HepG2 (cell line): ENCODE data around the gene NCOA7. TPM values are rescaled to one million over a fixed set of nuclear protein-coding genes. Genes with fewer than 3 reads are reported as not detected.

Experiments
- ARNT ChIP-seq: fragments of 450-650 bp; IDR thresholded peaks from 2 replicates; pipeline ENCODE4 v1.6.1; 2017
- ATF5 ChIP-seq: sonication (generic); formaldehyde crosslinking; IDR thresholded peaks from 2 replicates; pipeline ENCODE4 v1.4.0; 2020; ENCODE audit warnings: mild to moderate bottlenecking, low read depth, missing genetic modification reagents
- CTCF ChIP-seq: sonication (generic); formaldehyde crosslinking; IDR thresholded peaks from 2 replicates; pipeline ENCODE4 v1.5.0; 2020; ENCODE audit warnings: mild to moderate bottlenecking, missing genetic modification reagents, moderate library complexity
- FOXM1 ChIP-seq: sonication (generic); formaldehyde crosslinking; IDR thresholded peaks from 2 replicates; pipeline ENCODE4 v1.5.0; 2020; ENCODE audit warnings: missing genetic modification reagents
- KDM1A ChIP-seq: IDR thresholded peaks from 2 replicates; pipeline ENCODE4 v1.6.1; 2016; ENCODE audit warnings: missing compliant biosample characterization
- KMT2A ChIP-seq: sonication (generic); formaldehyde crosslinking; IDR thresholded peaks from 2 replicates; pipeline ENCODE4 v1.4.0; 2020; ENCODE audit warnings: missing genetic modification reagents
- MEIS2 ChIP-seq: sonication (generic); formaldehyde crosslinking; IDR thresholded peaks from 2 replicates; pipeline ENCODE4 v1.9.0; 2021; ENCODE audit warnings: mild to moderate bottlenecking, missing genetic modification reagents
- MTF1 ChIP-seq: sonication (generic); formaldehyde crosslinking; IDR thresholded peaks from 2 replicates; pipeline ENCODE4 v1.5.0; 2020; ENCODE audit warnings: missing genetic modification reagents
- NCOA2 ChIP-seq: sonication (generic); formaldehyde crosslinking; IDR thresholded peaks from 2 replicates; pipeline ENCODE4 v1.8.0; 2022; ENCODE audit warnings: inconsistent platforms
- NFYB ChIP-seq: sonication (generic); formaldehyde crosslinking; IDR thresholded peaks from 2 replicates; pipeline ENCODE4 v1.4.0; 2020; ENCODE audit warnings: missing genetic modification reagents
- NRL ChIP-seq: sonication (generic); formaldehyde crosslinking; IDR thresholded peaks from 2 replicates; pipeline ENCODE4 v1.5.0; 2020; ENCODE audit warnings: missing genetic modification reagents, mild to moderate bottlenecking, moderate library complexity, borderline replicate concordance
- SNRNP70 ChIP-seq: fragments of 200-400 bp; formaldehyde crosslinking; IDR thresholded peaks from 2 replicates; pipeline ENCODE4 v1.6.1; 2017; ENCODE audit warnings: mild to moderate bottlenecking, low read depth, low read length, moderate library complexity
- TSC22D2 ChIP-seq: sonication (generic); formaldehyde crosslinking; IDR thresholded peaks from 2 replicates; pipeline ENCODE4 v1.5.1; 2020; ENCODE audit warnings: missing genetic modification reagents, mild to moderate bottlenecking, borderline replicate concordance
- ZNF281 ChIP-seq: sonication (generic); formaldehyde crosslinking; IDR thresholded peaks from 2 replicates; pipeline ENCODE4 v1.4.0; 2020; ENCODE audit warnings: missing genetic modification reagents, borderline replicate concordance
- ZNF350 ChIP-seq: sonication (generic); formaldehyde crosslinking; IDR thresholded peaks from 2 replicates; pipeline ENCODE4 v1.4.0; 2020; ENCODE audit warnings: mild to moderate bottlenecking, low read depth, missing genetic modification reagents, borderline replicate concordance
- ZNF367 ChIP-seq: sonication (generic); formaldehyde crosslinking; IDR thresholded peaks from 2 replicates; pipeline ENCODE4 v1.4.0; 2020; ENCODE audit warnings: missing genetic modification reagents, borderline replicate concordance
- ZNF383 ChIP-seq: sonication (generic); formaldehyde crosslinking; IDR thresholded peaks from 2 replicates; pipeline ENCODE4 v1.4.0; 2020; ENCODE audit warnings: missing genetic modification reagents, mild to moderate bottlenecking, borderline replicate concordance
- ZNF562 ChIP-seq: sonication (generic); formaldehyde crosslinking; IDR thresholded peaks from 2 replicates; pipeline ENCODE4 v1.8.0; 2022; ENCODE audit warnings: missing genetic modification reagents, borderline replicate concordance
- ZNF605 ChIP-seq: sonication (generic); formaldehyde crosslinking; IDR thresholded peaks from 2 replicates; pipeline ENCODE4 v1.8.0; 2022; ENCODE audit warnings: mild to moderate bottlenecking, missing genetic modification reagents
- ZNF737 ChIP-seq: sonication (generic); formaldehyde crosslinking; IDR thresholded peaks from 2 replicates; pipeline ENCODE4 v1.5.0; 2020; ENCODE audit warnings: missing genetic modification reagents, mild to moderate bottlenecking, borderline replicate concordance
- ZNF788 ChIP-seq: sonication (generic); formaldehyde crosslinking; IDR thresholded peaks from 2 replicates; pipeline ENCODE4 v1.5.0; 2020; ENCODE audit warnings: mild to moderate bottlenecking, missing genetic modification reagents, borderline replicate concordance
- polyA plus RNA-seq, 8 experiments: library from polyadenylated mRNA; depleted of rRNA in 3 of 8; stranded (reverse) in 7 of 8; unstranded in 1 of 8; fragments of >200 nt; fragmentation: Illumina TruSeq in 4 of 8; extraction: Trizol in 4 of 8; gene quantifications; 2 replicates each; pipeline versions ENCODE4 v1.2.1 to v1.2.3, GENCODE V29; 2011 to 2016; ENCODE audit warnings: low read depth in 4 of 8, missing spikeins in 1 of 8, mixed read lengths in 1 of 8; ENCODE audit not compliant: insufficient read depth in 1 of 8
- total RNA-seq, 5 experiments: library from RNA; depleted of rRNA; stranded (reverse); fragments of >200 nt; fragmentation: Illumina TruSeq; extraction: Trizol; gene quantifications; 2 replicates each; pipeline ENCODE4 v1.2.3, GENCODE V29; 2016; ENCODE audit warnings: low read depth in 1 of 5

The NCOA7 gene
- total and polyA plus RNA-seq, 2 of the 13 experiments (the other 11 are each of a cell fraction or from before 2014, with no cell fraction given), result 13.6 to 20.8 TPM

GRCh38 chr6:125956506-125957390 lies 166.0 kb downstream of the NCOA7 start, which contains the start of gene HINT3 (continued):
- peak; percentile 88; the same call in 1 of the 2 replicates for TF ChIP-seq MEIS2 (CRISPR knock-in tag)
- peak; percentile 100 for TF ChIP-seq CTCF (CRISPR knock-in tag)
- TF ChIP-seq MTF1 (CRISPR knock-in tag), result peak; percentile 62; the same call in 1 of the 2 replicates
- peak; percentile 99 for TF ChIP-seq ZNF788
- TF ChIP-seq ARNT, result no peak
- no peak for TF ChIP-seq ZNF737 (CRISPR knock-in tag)
- peak; percentile 98 for TF ChIP-seq ZNF350
- TF ChIP-seq ZNF562 (CRISPR knock-in tag), result no peak
- TF ChIP-seq ZNF367, result 0 out of 2 replicates have a peak, but pooled peaks have one; percentile 49
- peak; percentile 77 for TF ChIP-seq NCOA2 (CRISPR knock-in tag)
- TF ChIP-seq NFYB (CRISPR knock-in tag), result peak; percentile 35; the same call in 1 of the 2 replicates
- peak; percentile 99 for TF ChIP-seq NRL (CRISPR knock-in tag)
- peak; percentile 57 for TF ChIP-seq ZNF281 (CRISPR knock-in tag)
- TF ChIP-seq KDM1A (CRISPR knock-in tag), result peak; percentile 40; the same call in 1 of the 2 replicates
- no peak for TF ChIP-seq SNRNP70
- TF ChIP-seq KMT2A (CRISPR knock-in tag), result peak; percentile 95
- TF ChIP-seq ZNF605, result peak; percentile 99
- peak; percentile 84; the same call in 1 of the 2 replicates for TF ChIP-seq ATF5
- no peak for TF ChIP-seq ZNF383 (CRISPR knock-in tag)
- peak; percentile 92; the same call in 1 of the 2 replicates for TF ChIP-seq TSC22D2 (CRISPR knock-in tag)
- TF ChIP-seq FOXM1, result 0 out of 2 replicates have a peak, but pooled peaks have one; percentile 67
